GM18858 (cell line): ENCODE results near the gene CRTC3.
"Not testable (repeated sequence)": the region's sequence is repeated elsewhere in the genome, so short reads cannot be mapped to it uniquely, and the experiment has no call there.

Experiments used
- ATAC-seq: cut with Tn5 transposase; IDR thresholded peaks from one replicate; pipeline ENCODE4 v1.9.1; 2021; ENCODE audit not compliant: unreplicated experiment

The CRTC3 gene

GRCh38 chr15:90618330-90619125, 88.8 kb downstream of the CRTC3 start:
- no peak for ATAC-seq

GRCh38 chr15:90619468-90619867, 89.7 kb downstream of the CRTC3 start:
- ATAC-seq, result no peak

- ATAC-seq, result no peak
Observed at GRCh38 chr15:90619939-90620338, 90.2 kb downstream of the CRTC3 start.

- no peak for ATAC-seq
Observed at GRCh38 chr15:90620379-90621067, 90.8 kb downstream of the CRTC3 start.

GRCh38 chr15:90623854-90624253, 94.1 kb downstream of the CRTC3 start:
- ATAC-seq, result no peak

- no peak for ATAC-seq
Observed at GRCh38 chr15:90624278-90624981, 94.7 kb downstream of the CRTC3 start.

GRCh38 chr15:90625037-90625436, 95.3 kb downstream of the CRTC3 start:
- ATAC-seq, result no peak

GRCh38 chr15:90629217-90629616, 99.5 kb downstream of the CRTC3 start:
- no peak for ATAC-seq

- ATAC-seq, result no peak
Observed at GRCh38 chr15:90633360-90633759, 103.6 kb downstream of the CRTC3 start.

GRCh38 chr15:90636993-90637392, 107.3 kb downstream of the CRTC3 start:
- ATAC-seq, result not testable (repeated sequence)

GRCh38 chr15:90637693-90638092, 108.0 kb downstream of the CRTC3 start:
- no peak for ATAC-seq

- no peak for ATAC-seq
Observed at GRCh38 chr15:90638201-90638691, 108.5 kb downstream of the CRTC3 start.

- ATAC-seq, result no peak
Observed at GRCh38 chr15:90638963-90639362, 109.2 kb downstream of the CRTC3 start.

GRCh38 chr15:90640862-90641261, 111.1 kb downstream of the CRTC3 start:
- ATAC-seq, result no peak

- no peak for ATAC-seq
Observed at GRCh38 chr15:90641581-90642463, 112.1 kb downstream of the CRTC3 start.

- ATAC-seq, result no peak
Observed at GRCh38 chr15:90642464-90643300, 113.0 kb downstream of the CRTC3 start.

GRCh38 chr15:90643301-90643632, 113.5 kb downstream of the CRTC3 start:
- ATAC-seq, result no peak

GRCh38 chr15:90644526-90644925, 114.8 kb downstream of the CRTC3 start:
- ATAC-seq, result no peak

- no peak for ATAC-seq
Observed at GRCh38 chr15:90644952-90645725, 115.4 kb downstream of the CRTC3 start.
